Stimulated activated naive CD8-positive, alpha-beta T cell treated with anti-CD3 and anti-CD28 coated beads, Interleukin-15, Interleukin-2, amounts not matched to agents 100 U/mL and 50 U/mL, for 24 hours (primary cell): ENCODE measurements around the gene NALCN.

Experiments
- ATAC-seq: fragments of 150-1000 bp; cut with Tn5 transposase; one replicate; pipeline ENCODE4 v1.10.0; 2021
- DNase-seq: peaks from one replicate; pipeline ENCODE4 v3.0.0; 2021

Gene NALCN

GRCh38 chr13:101204270-101205020 lies 211.9 kb downstream of the NALCN start:
- ATAC-seq, result no peak
- no peak for DNase-seq

- DNase-seq (no peak), ATAC-seq (no peak)
These were observed 213.7 kb downstream of the NALCN start for GRCh38 chr13:101202590-101202989.

GRCh38 chr13:101190976-101191375 lies 225.3 kb downstream of the NALCN start:
- ATAC-seq, result no peak
- no peak for DNase-seq

GRCh38 chr13:101190337-101190736 lies 226.0 kb downstream of the NALCN start:
- DNase-seq, result no peak
- ATAC-seq, result no peak

GRCh38 chr13:101185606-101186005 lies 230.7 kb downstream of the NALCN start:
- DNase-seq (no peak), ATAC-seq (no peak)

GRCh38 chr13:101181076-101181685 lies 235.1 kb downstream of the NALCN start:
- no peak for ATAC-seq
- no peak for DNase-seq

- ATAC-seq, result no peak
- no peak for DNase-seq
These were observed 237.3 kb downstream of the NALCN start for GRCh38 chr13:101179021-101179420.

GRCh38 chr13:101178406-101178805 lies 237.9 kb downstream of the NALCN start:
- ATAC-seq, result no peak
- no peak for DNase-seq

- no peak for ATAC-seq
- DNase-seq, result no peak
These were observed 246.0 kb downstream of the NALCN start for GRCh38 chr13:101170306-101170705.

- DNase-seq (no peak), ATAC-seq (no peak)
These were observed 259.0 kb downstream of the NALCN start for GRCh38 chr13:101157261-101157660.

GRCh38 chr13:101155920-101156319 lies 260.4 kb downstream of the NALCN start:
- ATAC-seq (no peak), DNase-seq (no peak)

GRCh38 chr13:101152184-101152583 lies 264.1 kb downstream of the NALCN start:
- DNase-seq, result no peak
- ATAC-seq, result no peak

GRCh38 chr13:101150998-101151397 lies 265.3 kb downstream of the NALCN start:
- no peak for DNase-seq
- no peak for ATAC-seq

- DNase-seq, result no peak
These were observed 266.4 kb downstream of the NALCN start for GRCh38 chr13:101149735-101150384.

GRCh38 chr13:101146101-101146898 lies 270.0 kb downstream of the NALCN start:
- DNase-seq (no peak), ATAC-seq (no peak)

More at GRCh38 chr13:101149735-101150384, 266.4 kb downstream of the NALCN start:
- no peak for ATAC-seq

GRCh38 chr13:101144808-101145419 lies 271.4 kb downstream of the NALCN start:
- no peak for ATAC-seq

GRCh38 chr13:101140936-101141335 lies 275.4 kb downstream of the NALCN start:
- no peak for DNase-seq
- ATAC-seq, result no peak

More at GRCh38 chr13:101144808-101145419, 271.4 kb downstream of the NALCN start:
- DNase-seq, result no peak

GRCh38 chr13:101140087-101140770 lies 276.1 kb downstream of the NALCN start:
- no peak for ATAC-seq

GRCh38 chr13:101139081-101139480 lies 277.2 kb downstream of the NALCN start:
- DNase-seq (no peak), ATAC-seq (no peak)

More at GRCh38 chr13:101140087-101140770, 276.1 kb downstream of the NALCN start:
- DNase-seq, result no peak

- peak; percentile 9 for DNase-seq
These were observed 288.5 kb downstream of the NALCN start for GRCh38 chr13:101127741-101128353.

GRCh38 chr13:101123028-101123427 lies 293.3 kb downstream of the NALCN start:
- ATAC-seq (no peak), DNase-seq (no peak)

More at GRCh38 chr13:101127741-101128353, 288.5 kb downstream of the NALCN start:
- ATAC-seq, result peak; percentile 59
